ENCODE measurements around the gene SPATS2. TPM values are rescaled to one million over a fixed set of nuclear protein-coding genes. Genes with fewer than 3 reads are reported as not detected.

Gene SPATS2
- total RNA-seq, 1 donor from 2014 or later, result 17.9 TPM

DNA sequence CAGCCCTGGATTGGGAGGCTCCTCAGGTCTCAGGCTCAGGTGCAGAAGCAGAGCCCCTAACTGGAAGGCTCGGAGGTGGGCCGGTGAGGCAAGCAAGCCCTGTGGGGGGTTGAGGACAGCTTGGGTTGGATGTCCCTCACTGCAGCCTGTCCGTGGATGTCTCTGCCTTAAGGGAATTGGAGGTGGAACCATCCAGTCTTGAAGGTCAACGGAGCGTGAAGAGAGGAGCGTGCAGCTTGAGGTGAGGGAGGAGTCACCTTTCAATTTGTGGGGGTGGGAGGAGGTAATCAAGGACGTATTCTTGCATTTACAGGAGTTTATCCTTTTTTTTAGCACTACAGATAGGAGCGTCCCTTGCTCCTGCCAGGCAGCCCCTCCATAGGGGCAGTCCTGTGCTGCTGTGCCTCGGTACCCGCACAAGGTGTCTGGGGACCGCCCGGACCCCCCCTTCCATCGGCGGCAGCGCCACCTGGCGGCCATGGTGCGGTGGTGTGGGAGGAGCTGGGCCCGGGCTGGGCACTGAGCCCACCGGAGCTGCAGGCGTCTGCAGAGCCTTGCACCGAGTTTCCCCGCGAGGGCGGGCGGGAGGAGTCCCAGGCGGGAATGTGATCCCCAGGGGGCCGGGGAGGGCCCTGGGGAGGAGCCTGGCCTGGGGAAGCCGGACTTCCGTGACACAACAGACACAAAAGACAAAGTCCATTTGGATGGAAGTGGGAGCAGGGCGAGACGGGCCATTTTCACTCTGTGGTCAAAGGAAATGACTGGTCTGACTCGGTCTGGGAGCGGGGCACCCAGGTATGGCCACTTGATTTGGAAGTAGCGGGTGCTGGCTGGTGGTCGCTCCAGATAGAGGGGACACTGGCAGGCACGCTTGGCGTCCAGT lies 19.7 kb upstream of the SPATS2 start:
- Mint-ChIP-seq H3K4me3 (ENCODE audit: low read depth) (peak overlapping the region; percentile 67), H3K27ac (no peak overlapping the region), H3K36me3 (ENCODE audit: low read depth) (no peaks in the 10 kb centered on the region), H3K9me3 (no peaks in the 10 kb centered on the region), H3K27me3 (ENCODE audit: low read depth) (peaks cover 63% of the 10 kb centered on the region), H3K4me1 (ENCODE audit: low read depth) (peaks cover 19% of the 10 kb centered on the region)
- intact Hi-C loops (cut with micrococcal nuclease), result loop anchor here (2.0 kb wide), 1 partner anchor 15 kb away; no protein-coding TSS in a partner anchor
- peak; percentile 72 for DNase-seq (ENCODE audit: low spot score)

DNA sequence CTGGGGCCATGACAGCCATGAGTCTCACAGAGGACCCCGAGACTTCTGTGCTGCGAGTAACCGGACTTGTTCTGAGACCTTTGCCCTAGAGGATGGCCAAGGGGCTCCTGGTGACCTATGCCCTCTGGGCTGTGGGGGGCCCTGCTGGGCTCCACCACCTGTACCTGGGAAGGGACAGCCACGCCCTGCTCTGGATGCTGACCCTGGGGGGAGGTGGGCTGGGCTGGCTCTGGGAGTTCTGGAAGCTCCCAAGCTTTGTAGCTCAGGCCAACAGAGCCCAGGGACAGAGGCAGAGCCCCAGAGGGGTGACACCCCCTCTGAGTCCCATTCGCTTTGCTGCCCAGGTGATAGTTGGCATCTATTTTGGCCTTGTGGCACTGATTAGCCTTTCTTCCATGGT lies 18.5 kb upstream of the SPATS2 start:
- H3K27me3 Mint-ChIP-seq (ENCODE audit: low read depth), result peaks cover 65% of the 10 kb centered on the region
- H3K9me3 Mint-ChIP-seq, result no peaks in the 10 kb centered on the region
- no peak overlapping the region for H3K27ac Mint-ChIP-seq
- H3K36me3 Mint-ChIP-seq (ENCODE audit: low read depth), result no peaks in the 10 kb centered on the region
- H3K4me1 Mint-ChIP-seq (ENCODE audit: low read depth), result peaks cover 11% of the 10 kb centered on the region
- no peak overlapping the region for H3K4me3 Mint-ChIP-seq (ENCODE audit: low read depth)
- DNase-seq (ENCODE audit: low spot score), result no peak
- intact Hi-C loops (cut with micrococcal nuclease), result no loop called here

DNA sequence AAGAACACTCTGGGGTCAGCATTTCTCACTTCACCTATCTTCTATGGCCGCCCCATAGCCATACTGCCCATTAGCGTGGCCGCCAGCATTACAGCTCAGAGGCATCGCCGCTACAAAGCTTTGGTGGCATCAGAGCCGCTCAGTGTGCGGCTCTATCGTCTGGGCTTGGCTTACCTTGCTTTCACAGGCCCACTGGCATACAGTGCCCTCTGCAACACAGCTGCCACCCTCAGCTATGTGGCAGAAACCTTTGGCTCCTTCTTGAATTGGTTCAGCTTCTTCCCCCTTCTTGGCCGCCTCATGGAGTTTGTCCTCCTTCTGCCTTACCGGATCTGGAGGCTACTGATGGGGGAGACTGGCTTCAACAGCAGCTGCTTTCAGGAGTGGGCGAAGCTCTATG lies 18.0 kb upstream of the SPATS2 start:
- intact Hi-C loops (cut with micrococcal nuclease), result no loop called here
- Mint-ChIP-seq H3K4me1 (ENCODE audit: low read depth) (peaks cover 10% of the 10 kb centered on the region), H3K9me3 (no peaks in the 10 kb centered on the region), H3K27ac (no peak overlapping the region), H3K4me3 (ENCODE audit: low read depth) (no peak overlapping the region), H3K36me3 (ENCODE audit: low read depth) (no peaks in the 10 kb centered on the region), H3K27me3 (ENCODE audit: low read depth) (peaks cover 60% of the 10 kb centered on the region)
- DNase-seq (ENCODE audit: low spot score), result no peak

DNA sequence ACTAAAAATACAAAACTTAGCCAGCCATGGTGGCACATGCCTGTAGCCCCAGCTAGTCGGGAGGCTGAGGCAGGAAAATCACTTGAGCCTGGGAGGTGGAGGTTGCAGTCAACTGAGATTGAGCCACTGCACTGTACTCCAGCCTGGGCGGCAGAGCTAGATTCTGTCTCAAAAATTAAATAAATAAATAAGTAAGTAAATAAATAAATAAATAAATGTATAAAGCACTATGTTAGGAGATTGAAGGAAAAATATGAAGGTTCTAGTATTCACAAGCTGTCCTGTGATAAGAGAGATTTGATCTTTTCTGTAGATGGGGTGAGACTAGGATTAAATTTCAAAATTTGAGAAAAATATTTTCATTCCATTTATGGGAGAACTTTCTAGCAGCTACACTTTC lies 14.9 kb upstream of the SPATS2 start:
- H3K27ac Mint-ChIP-seq, result no peak overlapping the region
- H3K4me1 Mint-ChIP-seq (ENCODE audit: low read depth), result peaks cover under 1% of the 10 kb centered on the region
- peak; percentile 6 for DNase-seq (ENCODE audit: low spot score)
- no peaks in the 10 kb centered on the region for H3K9me3 Mint-ChIP-seq
- no peaks in the 10 kb centered on the region for H3K36me3 Mint-ChIP-seq (ENCODE audit: low read depth)
- peaks cover 50% of the 10 kb centered on the region for H3K27me3 Mint-ChIP-seq (ENCODE audit: low read depth)
- intact Hi-C loops (cut with micrococcal nuclease), result no loop called here
- H3K4me3 Mint-ChIP-seq (ENCODE audit: low read depth), result no peak overlapping the region

DNA sequence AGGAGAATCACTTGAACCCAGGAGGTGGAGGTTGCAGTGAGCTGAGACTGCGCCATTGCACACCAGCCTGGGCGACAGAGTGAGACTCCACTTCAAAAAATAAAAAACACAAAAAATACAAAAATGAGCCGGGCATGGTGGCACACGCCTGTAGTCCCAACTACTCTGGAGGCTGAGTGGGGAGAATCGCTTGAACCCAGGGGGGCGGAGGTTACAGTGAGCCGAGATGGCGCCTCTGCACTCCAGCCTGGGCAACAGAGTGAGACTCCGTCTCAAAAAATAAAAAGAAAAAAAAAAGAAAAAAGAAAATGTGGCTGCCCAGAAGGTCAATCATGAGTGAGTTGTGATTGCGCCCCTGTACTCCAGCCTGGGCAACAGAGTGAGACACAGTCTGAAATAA lies 11.3 kb upstream of the SPATS2 start:
- no peaks in the 10 kb centered on the region for H3K9me3 Mint-ChIP-seq
- intact Hi-C loops (cut with micrococcal nuclease), result no loop called here

DNA sequence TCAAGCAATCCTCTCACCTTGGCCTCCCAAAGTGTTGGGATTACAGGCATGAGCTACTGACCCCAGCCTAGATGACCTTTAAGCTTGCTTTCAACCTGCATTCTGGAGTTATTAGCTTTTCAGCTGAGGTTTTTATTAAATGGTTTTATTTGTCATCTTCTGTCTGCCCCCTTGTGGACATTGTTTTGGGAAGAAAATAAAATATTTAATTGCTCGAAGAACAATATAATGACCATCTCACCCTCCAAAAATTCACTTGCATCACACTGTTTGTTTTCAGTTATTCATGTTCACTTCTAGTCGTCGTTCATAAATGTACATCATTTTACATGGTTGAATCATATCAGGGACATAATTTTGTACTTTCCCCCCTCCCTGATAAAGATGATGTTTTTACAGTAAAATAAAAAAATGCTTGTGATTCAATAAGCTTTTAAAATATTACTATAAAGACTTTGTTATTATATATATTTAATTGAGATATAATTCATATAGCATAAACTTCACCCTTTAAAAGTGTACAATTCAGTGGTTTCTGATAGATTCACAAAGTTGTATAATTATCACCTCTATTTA lies 10.1 kb upstream of the SPATS2 start:
- no peak for DNase-seq (ENCODE audit: low spot score)
- no peaks in the 10 kb centered on the region for H3K9me3 Mint-ChIP-seq
- no peak overlapping the region for H3K27ac Mint-ChIP-seq
- H3K27me3 Mint-ChIP-seq (ENCODE audit: low read depth), result peaks cover 40% of the 10 kb centered on the region
- intact Hi-C loops (cut with micrococcal nuclease), result no loop called here
- H3K36me3 Mint-ChIP-seq (ENCODE audit: low read depth), result no peaks in the 10 kb centered on the region
- H3K4me1 Mint-ChIP-seq (ENCODE audit: low read depth), result peaks cover 4% of the 10 kb centered on the region
- H3K4me3 Mint-ChIP-seq (ENCODE audit: low read depth), result no peak overlapping the region

More for the DNA sequence above, 11.3 kb upstream of the SPATS2 start:
- no peak overlapping the region for H3K27ac Mint-ChIP-seq
- H3K4me3 Mint-ChIP-seq (ENCODE audit: low read depth), result no peak overlapping the region
- DNase-seq (ENCODE audit: low spot score), result no peak
- H3K36me3 Mint-ChIP-seq (ENCODE audit: low read depth), result no peaks in the 10 kb centered on the region
- peaks cover 4% of the 10 kb centered on the region for H3K4me1 Mint-ChIP-seq (ENCODE audit: low read depth)
- H3K27me3 Mint-ChIP-seq (ENCODE audit: low read depth), result peaks cover 40% of the 10 kb centered on the region

DNA sequence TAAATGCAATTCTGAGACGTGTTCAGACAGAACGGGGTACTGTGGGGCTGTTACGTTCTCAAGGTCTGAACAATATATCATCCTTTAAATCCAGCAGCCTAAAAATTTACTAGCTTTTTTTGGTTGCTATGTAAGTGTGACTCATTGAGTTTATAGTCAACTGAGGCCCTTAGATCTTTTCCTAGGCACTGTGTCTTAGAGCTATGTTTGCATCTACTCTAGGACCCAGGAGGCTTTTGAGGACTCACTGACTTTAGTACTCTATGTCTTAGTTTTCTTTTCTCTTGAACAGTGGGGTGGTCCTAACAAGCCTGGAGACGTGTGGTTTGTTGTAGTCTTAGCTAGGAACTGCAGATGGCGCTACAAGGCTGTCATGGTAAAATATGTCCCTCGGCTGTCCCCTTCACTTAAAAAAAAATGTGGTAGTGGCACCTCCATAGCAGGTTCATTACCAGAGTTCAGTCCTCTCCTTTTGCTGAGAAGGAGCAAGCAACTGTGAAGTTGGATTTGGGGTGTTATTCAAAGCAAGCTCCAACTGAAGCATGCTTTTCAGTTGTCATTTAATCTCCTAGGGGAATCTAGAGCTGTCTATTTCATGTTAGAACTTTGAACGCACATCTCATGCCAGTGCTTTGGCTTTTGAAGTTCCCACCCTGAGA lies 8.7 kb upstream of the SPATS2 start:
- Mint-ChIP-seq H3K9me3 (no peaks in the 10 kb centered on the region), H3K27ac (no peak overlapping the region), H3K4me3 (ENCODE audit: low read depth) (no peak overlapping the region), H3K4me1 (ENCODE audit: low read depth) (peaks cover 4% of the 10 kb centered on the region), H3K27me3 (ENCODE audit: low read depth) (peaks cover 29% of the 10 kb centered on the region), H3K36me3 (ENCODE audit: low read depth) (no peaks in the 10 kb centered on the region)
- intact Hi-C loops (cut with micrococcal nuclease), result loop anchor here (1.0 to 2.0 kb wide), 2 partner anchors 156 to 222 kb away; no protein-coding TSS in a partner anchor
- peak; percentile 54 for DNase-seq (ENCODE audit: low spot score)

DNA sequence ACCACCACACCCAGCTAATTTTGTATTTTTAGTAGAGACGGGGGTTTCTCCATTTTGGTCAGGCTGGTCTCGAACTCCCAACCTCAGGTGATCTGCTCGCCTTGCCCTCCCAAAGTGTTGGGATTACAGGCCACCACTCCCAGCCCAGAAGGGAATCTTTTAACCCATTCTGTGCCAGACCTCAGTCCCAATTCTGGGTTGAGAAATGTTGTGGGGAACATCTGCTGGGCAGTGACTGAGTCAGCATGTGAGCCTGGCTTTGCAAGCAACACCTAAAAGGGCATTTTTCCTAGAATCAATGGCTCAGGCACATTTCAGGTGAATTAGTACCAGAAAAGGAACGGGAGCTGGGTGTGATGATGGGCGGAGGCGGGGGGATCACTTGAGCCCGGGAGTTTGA lies 7.6 kb upstream of the SPATS2 start:
- DNase-seq (ENCODE audit: low spot score), result no peak
- intact Hi-C loops (cut with micrococcal nuclease), result loop anchor here (2.0 to 10.0 kb wide), 2 partner anchors 221 to 385 kb away; partner anchors contain the start of gene TMBIM6
- Mint-ChIP-seq H3K4me3 (ENCODE audit: low read depth) (no peak overlapping the region), H3K36me3 (ENCODE audit: low read depth) (no peaks in the 10 kb centered on the region), H3K9me3 (no peaks in the 10 kb centered on the region), H3K27me3 (ENCODE audit: low read depth) (peaks cover 24% of the 10 kb centered on the region), H3K4me1 (ENCODE audit: low read depth) (peaks cover 4% of the 10 kb centered on the region), H3K27ac (no peak overlapping the region)

DNA sequence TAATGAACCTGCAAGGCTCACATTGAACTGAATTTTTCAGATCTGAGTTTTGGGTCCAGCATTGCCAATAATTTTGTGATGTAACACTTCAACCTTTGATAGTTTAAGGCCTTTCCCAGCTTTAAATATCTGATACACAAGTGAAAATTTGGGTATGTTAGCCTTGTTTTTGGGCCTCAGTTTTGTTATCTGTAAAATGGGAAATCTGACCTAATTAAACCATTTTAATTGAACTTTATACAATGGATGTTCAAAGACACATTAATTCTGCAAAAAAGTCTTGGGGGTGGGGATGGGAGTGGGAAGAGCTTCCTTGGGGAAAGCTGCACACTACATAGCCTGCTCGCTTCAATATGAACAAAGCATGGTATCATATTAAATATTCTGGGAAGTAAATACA lies 5.2 kb upstream of the SPATS2 start:
- peaks cover 15% of the 10 kb centered on the region for H3K27me3 Mint-ChIP-seq (ENCODE audit: low read depth)
- no peaks in the 10 kb centered on the region for H3K36me3 Mint-ChIP-seq (ENCODE audit: low read depth)
- no peaks in the 10 kb centered on the region for H3K9me3 Mint-ChIP-seq
- H3K4me3 Mint-ChIP-seq (ENCODE audit: low read depth), result no peak overlapping the region
- no peak overlapping the region for H3K27ac Mint-ChIP-seq
- intact Hi-C loops (cut with micrococcal nuclease), result loop anchor here (10.0 kb wide), 1 partner anchor 383 kb away; the partner anchor contains the start of gene TMBIM6
- peaks cover 11% of the 10 kb centered on the region for H3K4me1 Mint-ChIP-seq (ENCODE audit: low read depth)
- DNase-seq (ENCODE audit: low spot score), result no peak

DNA sequence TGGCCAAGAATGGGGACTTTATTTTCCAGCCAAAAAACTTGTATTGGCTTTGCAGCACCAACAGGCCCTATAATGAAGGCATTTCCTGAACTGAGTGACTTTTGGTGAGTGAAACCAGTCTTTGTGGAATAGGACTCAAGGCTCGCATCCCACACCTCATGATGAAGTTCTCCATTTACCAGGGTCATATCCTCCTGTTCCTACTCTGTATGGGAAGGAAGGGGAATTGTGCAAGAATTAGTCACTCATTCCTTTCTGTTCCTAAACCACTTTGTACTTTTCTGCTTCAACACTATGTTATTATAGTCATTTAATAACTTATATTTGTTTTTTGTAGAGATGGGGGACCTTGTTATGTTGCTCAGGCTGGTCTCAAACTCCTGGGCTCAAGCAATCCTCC lies 2.3 kb upstream of the SPATS2 start:
- peaks cover 27% of the 10 kb centered on the region for H3K4me1 Mint-ChIP-seq (ENCODE audit: low read depth)
- H3K27me3 Mint-ChIP-seq (ENCODE audit: low read depth), result peaks cover 6% of the 10 kb centered on the region
- no peak for DNase-seq (ENCODE audit: low spot score)
- intact Hi-C loops (cut with micrococcal nuclease), result loop anchor here (5.0 to 10.0 kb wide), 4 partner anchors 87 to 380 kb away; partner anchors contain the start of genes FMNL3, MCRS1 and TMBIM6
- H3K4me3 Mint-ChIP-seq (ENCODE audit: low read depth), result no peak overlapping the region
- H3K27ac Mint-ChIP-seq, result no peak overlapping the region
- no peaks in the 10 kb centered on the region for H3K36me3 Mint-ChIP-seq (ENCODE audit: low read depth)
- no peaks in the 10 kb centered on the region for H3K9me3 Mint-ChIP-seq

DNA sequence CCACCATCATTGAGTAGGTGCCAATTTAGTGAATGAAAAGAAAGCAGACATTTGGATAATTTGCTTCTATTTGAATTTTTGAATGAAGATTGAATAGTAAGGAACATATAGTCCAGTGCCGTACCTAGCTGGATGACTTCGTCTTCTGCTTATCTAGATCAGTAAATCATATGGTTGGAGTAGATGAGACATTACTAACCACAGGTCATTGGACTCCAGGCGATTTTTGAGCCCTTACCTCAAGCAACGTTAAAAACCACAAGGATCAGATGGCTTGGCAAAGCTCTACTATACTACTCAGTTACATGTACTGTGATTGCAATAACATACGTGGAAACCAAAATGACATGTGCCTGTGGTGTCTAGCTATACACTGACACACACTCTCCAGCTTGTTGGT lies 1.7 kb upstream of the SPATS2 start:
- no peak for DNase-seq (ENCODE audit: low spot score)
- Mint-ChIP-seq H3K27ac (peak overlapping the region; percentile 4), H3K27me3 (ENCODE audit: low read depth) (peaks cover 6% of the 10 kb centered on the region), H3K9me3 (no peaks in the 10 kb centered on the region), H3K4me1 (ENCODE audit: low read depth) (peaks cover 29% of the 10 kb centered on the region), H3K36me3 (ENCODE audit: low read depth) (no peaks in the 10 kb centered on the region), H3K4me3 (ENCODE audit: low read depth) (peak overlapping the region; percentile 86)
- intact Hi-C loops (cut with micrococcal nuclease), result loop anchor here (5.0 to 10.0 kb wide), 4 partner anchors 87 to 379 kb away; partner anchors contain the start of genes FMNL3, MCRS1 and TMBIM6

DNA sequence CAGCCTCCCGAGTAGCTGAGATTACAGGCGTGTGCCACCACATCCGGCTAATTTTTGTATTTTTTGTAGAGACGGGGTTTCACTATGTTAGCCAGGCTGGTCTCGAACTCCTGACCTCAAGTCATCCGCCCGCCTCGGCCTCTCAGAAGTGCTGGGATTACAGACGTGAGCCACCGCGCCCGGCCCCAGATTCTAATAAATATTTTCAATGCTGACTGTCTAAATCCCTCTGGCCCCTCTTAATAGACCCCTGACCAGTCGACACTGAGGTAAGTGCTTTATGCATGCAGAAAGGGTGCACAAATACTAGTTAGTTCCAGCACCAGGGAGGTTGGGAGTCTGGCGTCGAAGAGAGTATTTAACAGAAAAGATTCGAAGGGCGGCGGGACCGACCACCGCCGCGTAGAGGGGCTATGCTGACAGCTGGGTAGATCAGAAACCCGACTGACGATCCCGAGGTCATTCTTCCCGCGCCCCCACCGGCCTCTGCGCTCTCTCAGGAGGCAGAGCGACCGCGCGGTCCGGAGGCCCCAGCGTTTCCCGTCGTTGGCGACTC lies 1.1 kb upstream of the SPATS2 start:
- Mint-ChIP-seq H3K27ac (peak overlapping the region; percentile 95), H3K27me3 (ENCODE audit: low read depth) (peaks cover 3% of the 10 kb centered on the region), H3K9me3 (no peaks in the 10 kb centered on the region), H3K36me3 (ENCODE audit: low read depth) (peaks cover 2% of the 10 kb centered on the region), H3K4me3 (ENCODE audit: low read depth) (peak overlapping the region; percentile 86), H3K4me1 (ENCODE audit: low read depth) (peaks cover 31% of the 10 kb centered on the region)
- intact Hi-C loops (cut with micrococcal nuclease), result loop anchor here (5.0 to 10.0 kb wide), 4 partner anchors 86 to 379 kb away; partner anchors contain the start of genes FMNL3, MCRS1 and TMBIM6
- DNase-seq (ENCODE audit: low spot score), result no peak
